CD4-positive, alpha-beta T cell treated with Interleukin-2 at 100 ng/mL for 4 hours (primary cell): ENCODE data around the gene NEK2.
"Not testable (repeated sequence)": the region's sequence is repeated elsewhere in the genome, so short reads cannot be mapped to it uniquely, and the experiment has no call there.

Experiments
- DNase-seq: peaks from one replicate; pipeline ENCODE4 v3.0.0-alpha.2; 2020; ENCODE audit warnings: low spot score

Gene NEK2

GRCh38 chr1:211675230-211676105 lies at the start of gene NEK2:
NEK2 (minus strand) TSS chr1:211675621; CDS start chr1:211675479, 142 bp downstream.
- peak; percentile 87 for DNase-seq

GRCh38 chr1:211724687-211725196 lies 49.3 kb upstream of the NEK2 start:
- no peak for DNase-seq

DNA sequence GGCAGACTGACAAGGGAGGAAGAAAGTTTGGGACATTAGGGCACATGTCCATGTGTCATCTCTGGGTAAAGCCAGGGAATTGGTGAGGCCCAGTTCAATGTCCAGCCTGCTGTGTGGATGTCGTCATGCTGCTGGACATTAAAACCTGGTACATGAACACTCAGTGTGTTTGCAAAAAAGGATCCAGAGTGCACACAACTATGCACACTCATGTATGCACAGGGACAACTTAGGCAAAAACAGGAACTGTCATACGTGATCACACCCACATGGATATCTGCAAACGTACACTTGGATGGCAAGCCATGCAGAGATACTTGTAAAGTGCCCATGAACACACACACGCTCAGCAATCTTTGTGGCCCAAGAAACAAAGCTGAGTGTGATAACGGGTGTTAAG lies 47.9 kb upstream of the NEK2 start:
- DNase-seq = no peak

DNA sequence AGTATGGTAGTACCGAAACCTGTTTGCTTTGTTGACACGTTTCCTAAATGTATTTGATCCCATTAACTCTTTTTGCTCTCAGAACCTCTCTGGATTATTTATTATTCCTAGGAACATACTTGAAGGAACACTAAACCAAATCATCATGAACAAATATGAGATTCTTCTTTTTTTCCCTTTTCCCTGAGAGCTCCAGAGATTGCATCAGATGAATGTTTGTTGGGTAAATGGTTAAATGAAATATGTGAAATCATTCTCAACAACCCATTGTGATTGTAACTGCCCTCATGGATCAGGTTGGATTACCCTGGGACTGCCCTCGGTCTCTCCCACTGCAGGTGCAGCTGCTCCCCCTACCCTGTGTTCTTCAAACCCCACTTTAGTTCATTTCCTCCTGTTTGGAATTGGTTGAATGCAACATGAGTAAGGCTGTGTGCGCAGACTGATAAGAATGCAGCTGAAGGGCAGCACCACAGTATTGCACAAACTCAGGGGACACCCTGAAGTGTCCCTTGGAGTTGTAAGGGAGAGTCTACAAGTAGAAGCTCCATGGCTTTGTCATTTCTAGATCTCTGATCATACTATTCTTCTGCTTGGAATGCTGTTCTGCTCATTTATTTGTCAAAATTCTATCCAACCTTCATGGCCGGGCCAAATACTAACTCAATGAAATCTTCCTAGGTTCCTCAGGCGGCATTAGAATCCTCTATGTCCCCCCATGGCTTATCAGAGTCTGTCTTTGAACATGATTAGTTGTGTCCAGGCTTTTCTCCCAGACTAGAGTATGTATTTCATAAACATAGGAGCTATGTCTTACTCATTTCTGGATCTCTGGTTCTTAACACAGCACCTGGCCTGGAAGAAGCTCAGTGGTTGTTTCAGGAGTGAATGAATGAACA lies 47.1 kb upstream of the NEK2 start:
- DNase-seq = no peak

- DNase-seq = not testable (repeated sequence)
These were observed 41.1 kb upstream of the NEK2 start for GRCh38 chr1:211716555-211716954.

- no peak for DNase-seq
These were observed 40.5 kb upstream of the NEK2 start for GRCh38 chr1:211715971-211716370.

DNA sequence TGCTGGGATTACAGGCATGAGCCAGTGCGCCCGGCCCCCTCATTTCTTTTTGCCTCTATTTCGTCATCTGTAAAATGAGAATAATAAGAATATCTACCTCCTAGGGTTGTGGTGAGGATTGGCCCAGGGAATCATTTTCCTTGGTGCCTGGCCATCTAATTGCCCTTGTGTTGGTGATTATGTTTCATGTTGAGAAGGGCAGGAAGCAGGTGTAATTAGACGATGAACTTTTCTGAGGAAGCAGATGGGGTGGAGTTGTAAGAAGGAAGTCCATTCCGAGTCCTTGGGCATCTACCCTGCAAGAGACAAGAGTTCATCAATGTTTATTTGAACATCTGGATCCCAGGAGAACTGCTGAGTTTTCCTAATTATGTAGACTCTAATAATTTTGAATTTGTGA lies 38.7 kb upstream of the NEK2 start:
- no peak for DNase-seq

- DNase-seq = no peak
These were observed 37.8 kb upstream of the NEK2 start for GRCh38 chr1:211713231-211713630.

GRCh38 chr1:211711315-211711705 lies 35.9 kb upstream of the NEK2 start:
- no peak for DNase-seq

GRCh38 chr1:211710566-211711314 lies 35.3 kb upstream of the NEK2 start:
- no peak for DNase-seq

DNA sequence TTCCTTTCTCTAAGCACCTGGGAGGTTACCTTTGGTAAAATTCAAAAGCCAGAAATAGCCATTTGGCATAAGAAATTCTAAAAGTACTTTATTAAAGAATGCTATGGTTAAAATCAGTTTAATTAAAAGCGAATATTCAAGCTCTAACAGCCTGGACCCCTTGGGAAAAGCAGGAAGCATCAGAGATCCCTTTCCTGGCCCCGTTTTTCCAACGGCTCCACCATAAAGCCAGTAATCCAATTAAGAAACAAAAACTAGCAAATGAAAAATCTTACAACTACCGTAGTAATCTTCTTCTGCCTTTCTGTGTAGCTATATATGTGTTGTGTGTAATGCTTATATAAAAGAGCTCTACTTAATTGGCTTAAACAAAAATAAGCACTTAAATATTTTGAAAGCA lies 33.5 kb upstream of the NEK2 start:
- no peak for DNase-seq

DNA sequence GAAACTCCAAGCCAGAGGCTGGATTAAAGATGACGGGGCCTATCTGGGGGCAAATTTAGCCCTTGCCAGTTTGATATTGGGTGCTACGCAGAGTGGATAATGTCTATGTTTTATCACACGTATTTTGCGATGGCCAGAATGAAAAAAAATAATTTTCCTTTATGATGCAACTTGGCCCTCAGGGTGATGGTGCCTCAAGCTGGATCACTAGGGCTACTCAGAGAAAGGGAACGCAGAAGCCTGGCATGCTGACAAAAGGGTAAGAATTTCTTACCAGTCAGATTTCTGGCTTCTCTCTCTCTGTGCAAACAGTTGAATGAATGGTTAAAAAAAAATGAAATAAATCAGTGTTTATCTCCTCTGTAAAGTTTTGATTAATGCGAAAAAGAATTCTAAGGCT lies 32.6 kb upstream of the NEK2 start:
- no peak for DNase-seq

GRCh38 chr1:211705467-211706091 lies 30.2 kb upstream of the NEK2 start:
- DNase-seq = no peak

- no peak for DNase-seq
These were observed 29.1 kb upstream of the NEK2 start for GRCh38 chr1:211704543-211704942.

GRCh38 chr1:211703812-211704537 lies 28.6 kb upstream of the NEK2 start:
- no peak for DNase-seq

DNA sequence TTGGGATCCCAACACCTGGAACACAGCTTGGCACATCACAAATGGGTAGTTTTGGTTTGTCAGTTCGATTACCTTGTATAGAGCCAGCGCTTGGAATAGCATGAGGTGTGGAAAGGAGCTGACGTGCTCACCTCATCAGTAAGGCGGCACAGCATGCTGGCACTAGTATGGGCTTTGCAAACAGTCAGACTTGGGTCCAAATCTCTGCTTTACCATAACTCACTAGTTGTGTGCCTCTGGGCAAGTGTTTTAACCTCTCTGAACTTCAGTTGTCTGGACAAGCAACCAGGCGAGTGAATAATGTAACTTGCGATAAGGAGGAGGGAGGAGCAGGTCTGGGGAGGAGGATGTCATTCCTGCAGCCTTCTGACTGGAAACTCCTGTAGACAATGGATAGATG lies 26.3 kb upstream of the NEK2 start:
- DNase-seq = no peak

DNA sequence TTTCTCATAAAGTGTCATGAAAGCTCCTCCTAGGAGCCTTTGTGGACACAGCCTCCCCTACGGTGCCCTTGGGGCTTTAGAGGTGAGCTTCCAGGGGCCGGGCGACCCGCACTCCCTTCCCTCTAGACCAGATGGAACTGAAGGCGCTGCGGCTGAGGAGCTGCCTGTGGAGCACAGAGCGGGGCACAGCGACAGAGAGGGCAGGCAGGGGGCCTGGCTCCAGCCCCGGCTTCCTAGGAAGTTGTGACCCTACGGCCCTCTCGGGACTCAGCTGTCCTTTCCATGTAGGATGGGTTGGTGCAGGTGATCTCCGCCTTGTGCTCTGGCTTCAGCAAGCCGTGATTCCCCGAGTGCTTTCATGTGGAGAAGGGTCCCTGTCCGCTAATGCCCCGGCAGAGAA lies 23.6 kb upstream of the NEK2 start:
- DNase-seq = no peak

- peak; percentile 83 for DNase-seq
These were observed 23.0 kb upstream of the NEK2 start for GRCh38 chr1:211698161-211699026.

- no peak for DNase-seq
These were observed 21.9 kb upstream of the NEK2 start for GRCh38 chr1:211697356-211697755.
